ENCODE measurements around the gene ARHGAP12.
"Not testable (repeated sequence)": the region's sequence is repeated elsewhere in the genome, so short reads cannot be mapped to it uniquely, and the experiment has no call there.

ARHGAP12 gene, protein sequence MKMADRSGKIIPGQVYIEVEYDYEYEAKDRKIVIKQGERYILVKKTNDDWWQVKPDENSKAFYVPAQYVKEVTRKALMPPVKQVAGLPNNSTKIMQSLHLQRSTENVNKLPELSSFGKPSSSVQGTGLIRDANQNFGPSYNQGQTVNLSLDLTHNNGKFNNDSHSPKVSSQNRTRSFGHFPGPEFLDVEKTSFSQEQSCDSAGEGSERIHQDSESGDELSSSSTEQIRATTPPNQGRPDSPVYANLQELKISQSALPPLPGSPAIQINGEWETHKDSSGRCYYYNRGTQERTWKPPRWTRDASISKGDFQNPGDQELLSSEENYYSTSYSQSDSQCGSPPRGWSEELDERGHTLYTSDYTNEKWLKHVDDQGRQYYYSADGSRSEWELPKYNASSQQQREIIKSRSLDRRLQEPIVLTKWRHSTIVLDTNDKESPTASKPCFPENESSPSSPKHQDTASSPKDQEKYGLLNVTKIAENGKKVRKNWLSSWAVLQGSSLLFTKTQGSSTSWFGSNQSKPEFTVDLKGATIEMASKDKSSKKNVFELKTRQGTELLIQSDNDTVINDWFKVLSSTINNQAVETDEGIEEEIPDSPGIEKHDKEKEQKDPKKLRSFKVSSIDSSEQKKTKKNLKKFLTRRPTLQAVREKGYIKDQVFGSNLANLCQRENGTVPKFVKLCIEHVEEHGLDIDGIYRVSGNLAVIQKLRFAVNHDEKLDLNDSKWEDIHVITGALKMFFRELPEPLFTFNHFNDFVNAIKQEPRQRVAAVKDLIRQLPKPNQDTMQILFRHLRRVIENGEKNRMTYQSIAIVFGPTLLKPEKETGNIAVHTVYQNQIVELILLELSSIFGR

GRCh38 chr10:31928549-31929260, at the start of gene ARHGAP12:
TSS of gene ARHGAP12 (minus strand) at chr10:31928831. CDS start at chr10:31908855, 19,976 bp downstream.
- DNase-seq: peak; percentile 85

DNA sequence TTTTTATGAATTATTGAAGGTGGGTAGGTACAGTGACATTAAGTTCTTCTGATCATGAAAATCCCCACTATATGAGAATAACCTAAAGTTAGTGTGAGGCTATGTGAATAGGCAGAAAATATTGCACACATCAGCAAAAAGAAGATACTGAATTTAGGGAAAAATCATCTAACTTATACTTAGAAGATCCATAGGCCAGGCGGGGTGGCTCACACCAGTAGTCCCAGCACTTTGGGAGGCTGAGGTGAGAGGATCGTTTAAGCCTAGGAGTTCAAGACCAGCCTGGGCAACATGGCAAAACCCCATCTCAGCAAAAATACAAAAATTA, 49.5 kb upstream of the ARHGAP12 start:
- no peak for DNase-seq

DNA sequence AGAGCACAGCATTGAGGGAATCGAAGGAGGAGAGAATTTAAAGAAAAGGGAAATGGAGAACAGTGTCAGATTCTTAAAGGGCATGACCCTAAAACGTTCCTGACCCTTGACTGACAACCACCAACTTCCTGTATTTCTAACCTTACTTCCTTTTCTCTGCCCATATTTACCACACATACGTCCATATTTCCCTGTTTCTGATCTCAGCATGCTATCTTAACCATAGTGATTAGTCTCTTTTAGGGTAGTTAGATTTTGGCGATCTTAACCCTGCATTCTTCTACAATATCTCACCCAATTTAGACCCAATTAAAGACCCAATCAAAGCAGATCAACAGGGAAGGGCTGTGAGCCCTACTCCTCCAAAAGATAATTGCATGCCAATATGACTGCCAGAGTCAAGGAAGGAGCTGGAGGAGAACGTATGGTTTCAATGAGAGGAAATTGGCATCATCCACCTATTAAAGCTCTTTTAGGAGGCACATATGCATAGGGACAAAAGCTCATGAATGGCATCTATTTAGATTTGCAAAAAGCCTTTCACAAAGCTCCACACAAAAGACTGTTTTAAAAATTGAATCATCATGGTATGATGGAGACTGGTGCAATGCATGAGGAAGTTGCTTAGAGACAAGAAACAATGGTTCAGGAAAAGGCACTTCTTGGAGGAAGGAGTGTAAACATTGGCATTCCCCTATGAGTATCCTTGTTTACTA, 49.0 kb upstream of the ARHGAP12 start:
- peak; percentile 6 for DNase-seq

DNA sequence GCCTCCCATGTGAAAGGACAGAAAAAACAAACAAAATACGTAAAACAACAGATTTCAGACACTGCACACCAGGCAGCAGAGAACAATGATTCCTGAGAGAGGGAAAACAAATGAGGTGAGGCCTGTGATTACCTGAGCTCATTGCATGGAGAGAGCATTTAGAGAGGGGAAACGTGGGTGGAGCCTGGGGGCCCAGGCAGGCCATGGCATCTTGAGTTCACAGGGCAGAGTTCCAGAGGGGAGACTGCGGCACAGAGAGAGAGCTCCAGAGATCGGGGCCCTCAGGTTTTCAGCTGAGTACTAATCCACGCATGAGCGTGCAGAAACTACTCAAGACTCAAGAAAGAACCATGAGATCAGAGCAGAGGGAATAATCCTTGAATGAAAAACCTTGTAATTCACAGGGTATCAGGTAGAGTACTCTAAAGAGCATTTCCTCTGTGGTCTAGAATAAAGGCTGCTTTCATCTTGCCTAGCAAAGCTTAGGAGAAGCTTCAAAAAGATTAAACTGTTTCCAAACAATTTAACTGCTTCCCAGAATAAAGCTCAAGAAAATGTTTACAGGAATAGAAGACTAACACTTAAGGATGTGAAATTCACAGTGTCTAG, 46.6 kb upstream of the ARHGAP12 start:
- no peak for DNase-seq

GRCh38 chr10:31974434-31975124, 45.9 kb upstream of the ARHGAP12 start:
- DNase-seq: no peak

- no peak for DNase-seq
These were observed 43.9 kb upstream of the ARHGAP12 start for GRCh38 chr10:31972519-31973041.

DNA sequence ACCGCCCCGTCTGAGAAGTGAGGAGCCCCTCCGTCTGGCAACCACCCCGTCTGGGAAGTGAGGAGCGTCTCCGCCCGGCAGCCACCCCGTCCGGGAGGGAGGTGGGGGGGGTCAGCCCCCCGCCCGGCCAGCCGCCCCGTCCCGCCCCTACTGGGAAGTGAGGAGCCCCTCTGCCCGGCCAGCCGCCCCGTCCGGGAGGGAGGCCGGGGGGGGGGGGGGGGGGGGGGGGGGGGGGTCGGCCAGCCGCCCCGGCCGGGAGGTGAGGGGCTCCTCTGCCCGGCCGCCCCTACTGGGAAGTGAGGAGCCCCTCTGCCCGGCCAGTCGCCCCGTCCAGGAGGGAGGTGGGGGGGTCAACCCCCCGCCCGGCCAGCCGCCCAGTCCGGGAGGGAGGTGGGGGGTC, 41.2 kb upstream of the ARHGAP12 start:
- not testable (repeated sequence) for DNase-seq

DNA sequence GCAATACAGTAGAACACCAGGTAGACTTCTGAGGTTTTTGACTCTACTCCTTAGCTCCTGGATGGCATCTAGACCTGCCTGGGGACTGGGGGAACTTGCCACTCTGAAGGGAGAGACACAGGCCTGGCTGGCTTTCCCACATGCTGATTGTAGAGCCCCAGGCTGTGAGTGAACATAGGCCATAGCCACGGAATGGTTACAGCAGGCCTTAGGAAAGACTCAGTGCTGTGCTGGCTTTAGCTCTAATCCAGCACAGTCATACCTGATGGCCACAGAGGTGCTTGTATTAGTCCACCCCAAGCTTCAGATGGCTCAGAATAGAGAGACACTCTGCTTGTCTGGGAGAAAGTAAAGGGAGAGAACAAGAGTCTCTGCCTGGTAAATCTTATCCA, 35.0 kb upstream of the ARHGAP12 start:
- no peak for DNase-seq

GRCh38 chr10:31962826-31963588, 34.4 kb upstream of the ARHGAP12 start:
- DNase-seq: no peak

DNA sequence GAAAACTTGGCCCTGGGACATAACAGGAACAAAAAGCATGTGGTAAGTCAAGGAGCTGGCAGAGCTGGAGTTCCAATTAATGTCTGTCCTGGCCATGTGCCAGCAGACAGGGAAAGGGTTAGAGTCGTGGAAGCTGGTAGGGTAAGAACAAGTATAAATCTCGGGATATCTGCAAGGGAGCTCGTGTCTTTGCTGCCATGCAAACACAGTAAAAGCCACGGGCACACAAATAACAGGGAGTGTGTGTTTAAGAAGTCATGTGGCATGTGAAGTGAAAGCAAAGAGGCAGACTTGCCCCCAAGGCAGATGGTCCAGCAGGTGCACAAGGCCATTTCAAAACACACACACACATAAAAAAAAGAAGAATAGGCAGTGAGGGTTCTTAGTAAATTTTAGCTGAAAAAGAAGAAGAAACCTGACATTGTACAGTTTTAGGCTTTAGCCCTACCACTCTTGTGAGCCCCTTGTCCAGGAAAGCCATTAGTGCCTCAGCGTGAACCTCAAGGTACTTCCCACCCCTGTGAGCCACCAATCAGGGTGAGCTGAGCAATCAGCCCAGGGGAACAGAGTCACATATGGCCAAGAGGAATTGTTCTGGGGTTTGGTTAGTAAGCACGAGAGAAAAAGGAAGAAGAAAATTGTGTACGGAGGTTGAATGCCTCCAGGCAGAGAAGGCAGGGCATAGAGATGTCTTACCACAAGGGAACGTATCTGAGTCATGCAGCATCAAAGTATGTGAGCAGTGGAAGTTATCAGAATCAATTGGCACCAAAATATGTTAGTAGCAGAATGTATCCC, 32.8 kb upstream of the ARHGAP12 start:
- no peak for DNase-seq

- no peak for DNase-seq
These were observed 31.0 kb upstream of the ARHGAP12 start for GRCh38 chr10:31959461-31960173.

GRCh38 chr10:31958856-31959255, 30.2 kb upstream of the ARHGAP12 start:
- DNase-seq: no peak

DNA sequence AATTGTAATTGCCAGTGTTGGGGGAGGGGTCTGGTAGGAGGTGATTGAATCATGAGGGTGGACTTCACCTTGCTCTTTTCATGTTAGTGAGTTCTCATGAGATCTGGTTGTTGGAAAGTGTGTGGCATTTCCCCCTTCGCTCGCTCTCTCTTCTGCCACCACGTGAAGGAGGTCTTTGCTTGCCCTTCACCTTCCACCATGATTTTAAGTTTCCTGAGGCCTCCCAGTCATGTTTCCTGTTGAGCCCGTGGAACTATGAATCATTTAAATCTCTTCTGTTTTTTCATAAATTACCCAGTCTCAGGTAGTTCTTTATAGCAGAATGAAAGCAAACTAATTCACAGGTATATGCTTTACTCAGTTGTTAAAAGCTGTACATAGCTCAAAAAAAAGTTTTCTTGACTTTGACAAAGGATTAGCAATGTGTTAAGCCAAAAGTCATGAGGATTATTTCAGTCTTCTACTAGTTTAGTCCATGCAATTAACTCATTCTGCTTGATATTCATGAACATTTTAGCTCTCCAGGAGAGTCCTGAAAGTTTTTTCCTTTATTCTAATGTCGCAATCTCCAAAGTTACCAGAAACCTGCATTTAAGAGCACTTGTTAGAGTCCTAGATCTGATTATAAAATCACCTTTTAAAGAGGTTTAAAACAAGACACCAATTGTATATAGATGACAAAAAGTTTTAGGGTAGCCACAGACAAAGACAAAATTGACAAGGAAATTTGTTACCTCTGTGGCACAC, 27.7 kb upstream of the ARHGAP12 start:
- DNase-seq: no peak

- no peak for DNase-seq
These were observed 26.0 kb upstream of the ARHGAP12 start for GRCh38 chr10:31954410-31955191.

DNA sequence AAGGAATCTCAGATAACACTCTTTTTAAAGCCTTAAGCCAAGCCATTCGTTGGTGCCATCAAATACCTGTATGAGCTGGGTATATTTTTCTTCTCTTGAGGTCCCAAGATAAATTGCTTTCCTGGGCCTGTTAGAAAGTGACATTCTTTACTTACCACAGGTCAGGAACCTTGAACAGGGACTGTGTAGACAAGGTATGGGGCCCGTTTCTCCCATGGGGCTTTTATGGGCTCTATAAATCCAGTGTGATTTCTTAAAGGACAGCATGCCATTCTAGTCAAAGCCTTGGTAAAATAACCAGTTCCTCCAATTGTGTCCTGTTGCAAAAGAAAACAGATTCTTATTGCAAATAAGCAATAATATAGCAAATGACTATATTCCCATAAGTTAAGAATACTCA, 24.8 kb upstream of the ARHGAP12 start:
- no peak for DNase-seq

- no peak for DNase-seq
These were observed 24.4 kb upstream of the ARHGAP12 start for GRCh38 chr10:31953080-31953479.

- no peak for DNase-seq
These were observed 23.4 kb upstream of the ARHGAP12 start for GRCh38 chr10:31952066-31952465.

DNA sequence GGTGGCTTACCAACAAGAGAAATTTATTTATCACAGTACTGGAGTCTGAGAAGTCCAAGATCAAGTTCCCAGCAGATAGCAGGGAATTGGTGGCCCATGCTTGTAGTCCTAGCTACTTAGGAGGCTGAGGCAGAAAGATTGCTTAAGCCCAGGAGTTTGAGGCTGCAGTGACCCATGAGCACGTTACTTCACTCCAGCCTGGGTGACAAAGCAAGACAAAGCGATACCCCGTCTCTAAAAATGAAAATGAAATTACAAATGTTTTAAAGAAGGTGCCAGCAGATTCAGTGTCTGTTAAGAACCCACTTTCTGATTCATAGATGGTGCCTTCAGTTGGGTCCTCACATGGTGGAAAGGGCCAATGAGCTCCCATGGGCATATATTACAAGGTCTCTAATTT, 20.6 kb upstream of the ARHGAP12 start:
- no peak for DNase-seq

All from CD4-positive, alpha-beta T cell treated with Interleukin-10 for 1 hour (primary cell).